NCI-H2227 treated with DMSO at 0.1 percent for 48 hours (cell line): ENCODE results near the gene ATN1.
"Not testable (repeated sequence)": the region's sequence is repeated elsewhere in the genome, so short reads cannot be mapped to it uniquely, and the experiment has no call there.

Experiments used
- DNase-seq: peaks from one replicate; lab custom pipeline; 2025; lab: John Stamatoyannopoulos, UW

ATN1 gene

GRCh38 chr12:6905414-6906040, 22.2 kb upstream of the ATN1 start:
- no peak for DNase-seq

GRCh38 chr12:6908141-6908540, 19.6 kb upstream of the ATN1 start:
- not testable (repeated sequence) for DNase-seq

- no peak for DNase-seq
Observed at GRCh38 chr12:6909421-6910145, 18.2 kb upstream of the ATN1 start.

- no peak for DNase-seq
Observed at GRCh38 chr12:6912164-6912935, 15.4 kb upstream of the ATN1 start.

GRCh38 chr12:6914246-6914946, 13.4 kb upstream of the ATN1 start, which contains the start of gene ENO2:
Gene ENO2 (plus strand): TSS chr12:6914580. CDS start chr12:6915833, 1,253 bp downstream.
- peak; percentile 43 for DNase-seq

- peak; percentile 47 for DNase-seq
Observed at GRCh38 chr12:6914947-6915788, 12.6 kb upstream of the ATN1 start.

GRCh38 chr12:6915789-6916285, 11.9 kb upstream of the ATN1 start:
- DNase-seq: no peak

- no peak for DNase-seq
Observed at GRCh38 chr12:6916426-6917200, 11.1 kb upstream of the ATN1 start.

GRCh38 chr12:6917491-6918231, 10.1 kb upstream of the ATN1 start:
- no peak for DNase-seq

- DNase-seq: no peak
Observed at GRCh38 chr12:6919588-6919987, 8.2 kb upstream of the ATN1 start.

- no peak for DNase-seq
Observed at GRCh38 chr12:6921539-6921938, 6.2 kb upstream of the ATN1 start.

- no peak for DNase-seq
Observed at GRCh38 chr12:6921996-6922946, 5.5 kb upstream of the ATN1 start.

- DNase-seq: no peak
Observed at GRCh38 chr12:6923003-6923732, 4.6 kb upstream of the ATN1 start.

- no peak for DNase-seq
Observed at GRCh38 chr12:6923851-6924250, 3.9 kb upstream of the ATN1 start.

GRCh38 chr12:6925239-6925539, 2.6 kb upstream of the ATN1 start:
- no peak for DNase-seq

GRCh38 chr12:6925540-6926279, 2.0 kb upstream of the ATN1 start:
- DNase-seq: peak; percentile 23

- no peak for DNase-seq
Observed at GRCh38 chr12:6928022-6928702, 403 bp downstream of the ATN1 start.
